IMR-90 (cell line): ENCODE results near the gene C1QTNF5.

ENCODE experiments used
- CTCF ChIP-seq: conservative IDR thresholded peaks from 2 replicates; pipeline ENCODE4 v1.5.1; 2012; ENCODE audit warnings: mild to moderate bottlenecking, low read depth, low read length, improper control_type of control experiment
- POLR2A ChIP-seq: IDR thresholded peaks from 2 replicates; pipeline ENCODE4 v1.6.1; 2012; ENCODE audit warnings: mild to moderate bottlenecking, low read depth, low read length

DNA sequence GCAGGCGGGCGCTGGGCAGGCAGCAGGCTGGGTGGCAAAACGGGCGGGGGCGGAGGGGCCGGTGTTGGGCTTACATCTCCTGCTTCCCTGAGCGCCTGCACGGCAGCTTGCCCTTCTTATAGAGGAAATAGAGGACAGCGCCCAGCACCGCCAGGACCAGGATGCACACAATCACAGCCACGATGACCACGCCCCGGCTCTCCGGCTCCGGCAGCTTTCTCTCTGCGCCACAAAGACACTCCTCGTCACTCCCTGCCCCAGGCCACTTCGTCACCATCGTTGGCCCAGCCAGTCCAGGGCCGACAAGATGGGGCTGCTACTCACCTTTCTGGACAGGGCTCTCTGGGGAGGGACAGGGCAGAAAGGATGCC, 30.0 kb downstream of the C1QTNF5 start:
- TF ChIP-seq CTCF (no peak), POLR2A (no peak)
